ENCODE measurements around the gene GALNT10.

- TF ChIP-seq, protein P1, sequence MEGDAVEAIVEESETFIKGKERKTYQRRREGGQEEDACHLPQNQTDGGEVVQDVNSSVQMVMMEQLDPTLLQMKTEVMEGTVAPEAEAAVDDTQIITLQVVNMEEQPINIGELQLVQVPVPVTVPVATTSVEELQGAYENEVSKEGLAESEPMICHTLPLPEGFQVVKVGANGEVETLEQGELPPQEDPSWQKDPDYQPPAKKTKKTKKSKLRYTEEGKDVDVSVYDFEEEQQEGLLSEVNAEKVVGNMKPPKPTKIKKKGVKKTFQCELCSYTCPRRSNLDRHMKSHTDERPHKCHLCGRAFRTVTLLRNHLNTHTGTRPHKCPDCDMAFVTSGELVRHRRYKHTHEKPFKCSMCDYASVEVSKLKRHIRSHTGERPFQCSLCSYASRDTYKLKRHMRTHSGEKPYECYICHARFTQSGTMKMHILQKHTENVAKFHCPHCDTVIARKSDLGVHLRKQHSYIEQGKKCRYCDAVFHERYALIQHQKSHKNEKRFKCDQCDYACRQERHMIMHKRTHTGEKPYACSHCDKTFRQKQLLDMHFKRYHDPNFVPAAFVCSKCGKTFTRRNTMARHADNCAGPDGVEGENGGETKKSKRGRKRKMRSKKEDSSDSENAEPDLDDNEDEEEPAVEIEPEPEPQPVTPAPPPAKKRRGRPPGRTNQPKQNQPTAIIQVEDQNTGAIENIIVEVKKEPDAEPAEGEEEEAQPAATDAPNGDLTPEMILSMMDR (conservative IDR thresholded peaks at IDR 0.05 in 1 of 2, IDR thresholded peaks at IDR 0.05 in 1 of 2; ENCODE audit: low read depth in 1 of 2, low read length in 2 of 2) = no peak
- TF ChIP-seq EZH2 (IDR thresholded peaks at IDR 0.05; ENCODE audit: low read length, missing control alignments) = no peak
Measured at GRCh38 chr5:154286557-154286956, 96.0 kb downstream of the GALNT10 start.

Data from fibroblast of lung (primary cell).